CD4-positive, alpha-beta T cell (primary cell): ENCODE measurements around the gene CBFA2T3. TPM values are rescaled to one million over a fixed set of nuclear protein-coding genes. Genes with fewer than 3 reads are reported as not detected.

Experiments used
- ATAC-seq: fragments of 200-7000 bp; cut with Tn5 transposase; one replicate; pipeline ENCODE4 v1.10.0; 2022; ENCODE audit warnings: mild to moderate bottlenecking; ENCODE audit not compliant: poor library complexity
- CTCF ChIA-PET: fragments of 350-600 bp; sonication (Branson Sonifier 250); formaldehyde crosslinking; loops from one replicate; lab custom pipeline; 2021; ENCODE audit warnings: antibody characterized with exemption, inconsistent platforms; lab: Charles Lee
- POLR2A ChIA-PET: fragments of 350-600 bp; sonication (Branson Sonifier 250); formaldehyde crosslinking; loops from one replicate; lab custom pipeline; 2021; ENCODE audit warnings: antibody characterized with exemption, inconsistent platforms; lab: Charles Lee
- DNase-seq, 14 experiments: peaks; one replicate each; pipeline ENCODE4 v3.0.0-alpha.2; 2013 to 2020; ENCODE audit warnings: mixed read lengths in 2 of 14
- H3K27ac ChIP-seq, 2 donors: one replicate each; pipeline versions ENCODE4 v1.5.1 to v1.7.0; 2013; ENCODE audit warnings: low read length in 2 of 2, low read depth in 1 of 2, mild to moderate bottlenecking in 1 of 2
- H3K27me3 ChIP-seq, 2 experiments: 1 replicate in 1 of 2; 2 replicates in 1 of 2; pipeline versions ENCODE4 v1.6.1 to v1.7.0; 2013; ENCODE audit warnings: low read length in 2 of 2, control low read depth in 1 of 2, mild to moderate bottlenecking in 1 of 2, moderate library complexity in 1 of 2; ENCODE audit not compliant: insufficient read depth in 2 of 2, control insufficient read depth in 1 of 2
- H3K36me3 ChIP-seq: one replicate; pipeline ENCODE4 v1.6.1; 2013; ENCODE audit warnings: low read length, control low read depth; ENCODE audit not compliant: insufficient read depth
- H3K4me1 ChIP-seq: one replicate; pipeline ENCODE4 v1.6.1; 2013; ENCODE audit warnings: low read length, control low read depth; ENCODE audit not compliant: insufficient read depth
- H3K4me3 ChIP-seq: one replicate; pipeline ENCODE4 v1.5.1; 2013; ENCODE audit warnings: mild to moderate bottlenecking, low read length, moderate library complexity
- H3K9me3 ChIP-seq, 2 experiments: 1 replicate in 1 of 2; 2 replicates in 1 of 2; pipeline versions ENCODE4 v1.6.1 to v1.7.0; 2013; ENCODE audit warnings: low read length in 2 of 2, mild to moderate bottlenecking in 2 of 2, control low read depth in 1 of 2, moderate library complexity in 1 of 2; ENCODE audit not compliant: control insufficient read depth in 1 of 2, insufficient read depth in 1 of 2
- H3K27ac Mint-ChIP-seq: one replicate; pipeline ENCODE4 v1.8.0; 2020; ENCODE audit warnings: mixed read lengths
- H3K27me3 Mint-ChIP-seq: one replicate; pipeline ENCODE4 v1.8.0; 2021; ENCODE audit warnings: mixed read lengths
- H3K36me3 Mint-ChIP-seq: one replicate; pipeline ENCODE4 v1.8.0; 2021; ENCODE audit warnings: low read depth, mixed read lengths
- H3K4me1 Mint-ChIP-seq: one replicate; pipeline ENCODE4 v1.8.0; 2021; ENCODE audit warnings: low read depth, mixed read lengths
- H3K4me3 Mint-ChIP-seq: one replicate; pipeline ENCODE4 v1.8.0; 2020; ENCODE audit warnings: mild to moderate bottlenecking, mixed read lengths
- H3K9me3 Mint-ChIP-seq: one replicate; pipeline ENCODE4 v1.8.0; 2020; ENCODE audit warnings: mixed read lengths
- intact Hi-C, 2 experiments: fragments of 100-400 bp; cut with DNase I in 1 of 2; cut with micrococcal nuclease in 1 of 2; formaldehyde crosslinking; loops; one replicate each; pipeline versions ENCODE4 v1.15.1 to v1.9.0; 2023 to 2025; cut with DNase I, micrococcal nuclease
- total RNA-seq, 174 experiments: library from RNA in 2 of 174; stranded (reverse) in 2 of 174; gene quantifications; one replicate each; pipeline ENCODE4 v1.2.3 and lab custom pipeline; 2021 to 2026
- TF ChIP-seq, protein P1 (sequence below): fragments of 200-600 bp; IDR thresholded peaks from one replicate; pipeline ENCODE4 v1.8.0; 2022; ENCODE audit warnings: antibody characterized with exemption, mild to moderate bottlenecking

The CBFA2T3 gene
- total RNA-seq, 2 experiments from 2014 or later = 0.80 to 1.6 TPM

DNA sequence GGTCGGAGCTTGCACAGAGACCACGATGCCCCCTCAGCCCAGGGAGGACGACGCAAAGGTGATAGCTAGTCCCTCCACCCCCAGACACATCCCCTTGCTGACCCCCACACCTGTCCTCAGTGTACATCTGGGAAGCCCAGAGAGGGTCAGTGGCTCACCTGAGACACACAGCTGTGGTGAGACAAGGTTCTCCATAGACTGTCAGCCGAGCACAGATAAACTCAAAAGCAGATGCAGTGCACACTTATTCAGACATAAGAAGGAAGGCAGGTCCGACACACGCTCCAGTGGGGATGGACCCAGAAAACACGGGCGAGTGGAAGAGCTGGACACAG is 19.6 kb downstream of the CBFA2T3 start:
- H3K4me1 Mint-ChIP-seq = peaks cover 16% of the 10 kb centered on the region
- H3K27ac Mint-ChIP-seq = no peak overlapping the region
- Histone ChIP-seq H3K4me3 (no peak overlapping the region), H3K4me1 (peaks cover 26% of the 10 kb centered on the region), H3K9me3 (peaks cover 0 to 15% of the 10 kb centered on the region in 2 experiments), H3K36me3 (no peaks in the 10 kb centered on the region), H3K27ac (no peak overlapping the region), H3K27me3 (peaks cover 4 to 8% of the 10 kb centered on the region in 2 experiments)
- CTCF ChIA-PET = no interaction called here
- no peaks in the 10 kb centered on the region for H3K36me3 Mint-ChIP-seq
- POLR2A ChIA-PET = interaction anchor here (1.4 kb wide), 1 partner anchor 28 kb away, joined by 3 read pairs; no protein-coding TSS in a partner anchor
- ATAC-seq = no peak
- no peak for DNase-seq
- no peaks in the 10 kb centered on the region for H3K9me3 Mint-ChIP-seq
- TF ChIP-seq, protein P1, sequence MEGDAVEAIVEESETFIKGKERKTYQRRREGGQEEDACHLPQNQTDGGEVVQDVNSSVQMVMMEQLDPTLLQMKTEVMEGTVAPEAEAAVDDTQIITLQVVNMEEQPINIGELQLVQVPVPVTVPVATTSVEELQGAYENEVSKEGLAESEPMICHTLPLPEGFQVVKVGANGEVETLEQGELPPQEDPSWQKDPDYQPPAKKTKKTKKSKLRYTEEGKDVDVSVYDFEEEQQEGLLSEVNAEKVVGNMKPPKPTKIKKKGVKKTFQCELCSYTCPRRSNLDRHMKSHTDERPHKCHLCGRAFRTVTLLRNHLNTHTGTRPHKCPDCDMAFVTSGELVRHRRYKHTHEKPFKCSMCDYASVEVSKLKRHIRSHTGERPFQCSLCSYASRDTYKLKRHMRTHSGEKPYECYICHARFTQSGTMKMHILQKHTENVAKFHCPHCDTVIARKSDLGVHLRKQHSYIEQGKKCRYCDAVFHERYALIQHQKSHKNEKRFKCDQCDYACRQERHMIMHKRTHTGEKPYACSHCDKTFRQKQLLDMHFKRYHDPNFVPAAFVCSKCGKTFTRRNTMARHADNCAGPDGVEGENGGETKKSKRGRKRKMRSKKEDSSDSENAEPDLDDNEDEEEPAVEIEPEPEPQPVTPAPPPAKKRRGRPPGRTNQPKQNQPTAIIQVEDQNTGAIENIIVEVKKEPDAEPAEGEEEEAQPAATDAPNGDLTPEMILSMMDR = no peak
- intact Hi-C loops = no loop called here
- H3K4me3 Mint-ChIP-seq = peak overlapping the region; percentile 23
- peaks cover 23% of the 10 kb centered on the region for H3K27me3 Mint-ChIP-seq

DNA sequence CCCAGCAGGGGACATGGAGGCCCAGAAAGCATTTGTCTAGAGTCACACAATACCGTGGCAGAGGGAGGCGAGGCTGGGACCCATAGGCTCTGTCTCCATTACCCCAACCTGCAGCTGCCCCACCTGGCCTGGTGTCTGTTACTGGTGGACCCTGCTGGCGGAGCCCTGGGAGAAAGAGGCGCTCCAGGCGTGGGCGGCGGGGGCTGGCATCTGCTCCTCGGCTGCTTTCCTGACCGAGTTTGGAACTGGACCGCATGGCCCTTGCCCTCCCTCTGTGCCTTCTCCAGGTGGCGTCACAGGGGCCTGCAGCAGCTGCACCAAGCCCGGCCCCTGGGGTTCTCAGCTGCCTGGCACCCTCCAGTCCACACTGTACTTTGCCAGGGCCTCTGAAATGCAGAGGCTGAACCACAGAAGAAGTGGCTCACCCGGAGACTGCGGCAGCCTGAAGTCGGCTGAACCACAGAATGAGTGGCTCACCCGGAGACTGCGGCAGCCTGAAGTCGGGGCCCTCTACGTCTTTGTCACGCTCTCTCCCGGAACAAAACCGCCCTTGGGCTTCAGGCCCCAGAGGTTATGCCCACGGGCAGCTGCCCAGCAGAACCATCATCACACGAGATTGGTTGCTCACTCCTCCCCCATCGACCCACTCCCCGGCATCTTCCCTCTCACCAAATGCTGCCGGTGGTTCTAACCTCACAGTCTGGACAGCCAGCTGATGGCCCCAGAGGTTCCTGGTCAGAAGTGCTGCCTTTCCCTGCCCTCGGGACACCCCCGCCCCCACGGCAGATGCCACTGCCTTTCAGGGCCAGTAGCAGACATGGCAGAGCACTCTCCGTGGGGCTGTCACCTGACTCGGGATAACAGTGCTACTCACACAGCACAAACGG is 20.2 kb downstream of the CBFA2T3 start:
- Mint-ChIP-seq H3K36me3 (no peaks in the 10 kb centered on the region), H3K4me1 (peaks cover 16% of the 10 kb centered on the region), H3K27me3 (peaks cover 19% of the 10 kb centered on the region), H3K9me3 (no peaks in the 10 kb centered on the region), H3K4me3 (no peak overlapping the region), H3K27ac (no peak overlapping the region)
- H3K36me3 ChIP-seq = no peaks in the 10 kb centered on the region
- intact Hi-C loops = no loop called here
- no peak overlapping the region for H3K4me3 ChIP-seq
- TF ChIP-seq, protein P1 = no peak
- POLR2A ChIA-PET = interaction anchor here (1.4 kb wide), 1 partner anchor 29 kb away, joined by 3 read pairs; no protein-coding TSS in a partner anchor
- CTCF ChIA-PET = no interaction called here
- H3K27ac ChIP-seq = no peak overlapping the region
- DNase-seq = peak in 1 of 14 experiments; percentile 27
- peaks cover 4 to 8% of the 10 kb centered on the region in 2 experiments for H3K27me3 ChIP-seq
- no peak for ATAC-seq
- H3K4me1 ChIP-seq = peaks cover 26% of the 10 kb centered on the region
- peaks cover 0 to 21% of the 10 kb centered on the region in 2 experiments for H3K9me3 ChIP-seq

DNA sequence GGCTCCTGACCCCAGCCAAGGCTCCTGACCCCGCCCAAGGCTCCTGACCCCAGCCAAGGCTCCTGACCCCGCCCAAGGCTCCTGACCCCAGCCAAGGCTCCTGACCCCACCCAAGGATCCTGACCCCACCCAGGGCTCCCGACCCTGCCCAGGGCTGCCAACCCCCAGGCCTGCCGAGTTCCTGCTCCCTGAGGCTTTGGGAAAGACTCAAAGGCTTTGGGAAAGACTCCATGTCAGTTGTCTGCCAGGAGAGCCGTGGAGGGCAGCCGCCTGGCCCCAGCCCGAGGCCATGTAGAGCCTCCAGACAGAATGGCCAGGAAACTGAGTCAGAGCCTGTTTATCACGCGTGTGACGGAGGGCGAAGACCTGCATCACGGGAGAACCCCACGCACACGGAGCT is 21.1 kb downstream of the CBFA2T3 start:
- POLR2A ChIA-PET = no interaction called here
- TF ChIP-seq, protein P1 = no peak
- CTCF ChIA-PET = no interaction called here
- no peak overlapping the region for H3K27ac ChIP-seq
- no peak overlapping the region for H3K27ac Mint-ChIP-seq
- ATAC-seq (no peak), DNase-seq (no peak)
- no peak overlapping the region for H3K4me3 ChIP-seq
- H3K4me1 Mint-ChIP-seq = peaks cover 16% of the 10 kb centered on the region
- no peak overlapping the region for H3K4me3 Mint-ChIP-seq
- H3K27me3 Mint-ChIP-seq = peaks cover 18% of the 10 kb centered on the region
- H3K27me3 ChIP-seq = peaks cover 4 to 8% of the 10 kb centered on the region in 2 experiments
- H3K9me3 ChIP-seq = peaks cover 0 to 21% of the 10 kb centered on the region in 2 experiments
- peaks cover 26% of the 10 kb centered on the region for H3K4me1 ChIP-seq
- no peaks in the 10 kb centered on the region for H3K36me3 Mint-ChIP-seq
- no peaks in the 10 kb centered on the region for H3K9me3 Mint-ChIP-seq
- H3K36me3 ChIP-seq = no peaks in the 10 kb centered on the region
- intact Hi-C loops = no loop called here
